GM23248 (cell line): ENCODE measurements around the gene FBXO11.

Experiments used
- EZH2 ChIP-seq: fragments of 200-600 bp; sonication (generic); IDR thresholded peaks from 2 replicates; pipeline ENCODE4 v1.6.1; 2018; ENCODE audit warnings: antibody characterized with exemption, mild to moderate bottlenecking; ENCODE audit not compliant: insufficient read depth, poor library complexity, severe bottlenecking
- EZH2phosphoT487 ChIP-seq: fragments of 200-600 bp; sonication (generic); IDR thresholded peaks from 2 replicates; pipeline ENCODE4 v1.6.1; 2018; ENCODE audit warnings: antibody characterized with exemption, moderate library complexity, mild to moderate bottlenecking, low read depth; ENCODE audit not compliant: insufficient read depth

DNA sequence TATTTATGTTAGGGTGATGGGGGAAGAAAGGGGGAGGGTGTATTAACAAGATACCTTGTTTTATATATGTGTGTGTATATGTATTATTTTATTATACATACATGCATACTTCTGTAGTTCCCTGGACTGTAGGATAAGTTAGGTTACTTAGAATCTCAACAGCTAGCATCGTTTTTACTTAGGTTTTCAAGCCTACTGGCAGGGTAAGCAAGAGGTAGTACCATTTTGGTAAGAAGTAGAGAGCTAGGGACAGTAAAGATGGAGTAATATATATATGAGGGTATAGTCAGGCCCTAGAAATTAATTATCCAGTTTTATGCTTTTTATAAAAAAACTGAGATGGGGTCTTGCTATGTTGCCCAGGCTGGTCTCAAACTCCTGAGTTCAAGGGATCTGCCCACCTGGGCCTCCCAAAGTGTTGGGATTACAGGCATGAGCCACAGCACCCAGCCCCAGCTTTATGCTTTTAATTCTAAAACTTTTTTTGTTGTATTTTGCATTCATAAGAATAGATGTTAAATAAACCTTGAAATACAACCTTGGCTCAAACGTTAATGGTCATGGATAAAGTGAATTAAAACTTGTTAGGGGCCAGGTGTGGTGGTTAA, 110.1 kb downstream of the FBXO11 start:
- no peak for TF ChIP-seq EZH2
- TF ChIP-seq EZH2phosphoT487: no peak
